Measurements from ENCODE around the gene RP9.
A peak's percentile ranks its signal among the peaks of the same experiment; 100 is the strongest.

RP9 gene

GRCh38 chr7:33109005-33109757, at the start of gene RP9:
Gene RP9 (minus strand): TSS chr7:33109404. CDS start chr7:33109372, 32 bp downstream.
- DNase-seq = peak; percentile 9 to 62

GRCh38 chr7:33157781-33158180, 48.6 kb upstream of the RP9 start:
- no peak for DNase-seq

- no peak for DNase-seq
Observed at GRCh38 chr7:33157311-33157710, 48.1 kb upstream of the RP9 start.

- DNase-seq = no peak
Observed at GRCh38 chr7:33156441-33156840, 47.2 kb upstream of the RP9 start.

- DNase-seq = no peak
Observed at GRCh38 chr7:33155811-33156210, 46.6 kb upstream of the RP9 start.

GRCh38 chr7:33152087-33152486, 42.9 kb upstream of the RP9 start:
- DNase-seq = no peak

GRCh38 chr7:33145156-33145555, 36.0 kb upstream of the RP9 start:
- no peak for DNase-seq

GRCh38 chr7:33143996-33144718, 35.0 kb upstream of the RP9 start:
- DNase-seq = no peak

- no peak for DNase-seq
Observed at GRCh38 chr7:33142585-33142984, 33.4 kb upstream of the RP9 start.

- DNase-seq = no peak
Observed at GRCh38 chr7:33137103-33137502, 27.9 kb upstream of the RP9 start.

GRCh38 chr7:33130184-33130583, 21.0 kb upstream of the RP9 start:
- no peak for DNase-seq

GRCh38 chr7:33129806-33130153, 20.6 kb upstream of the RP9 start:
- no peak for DNase-seq

GRCh38 chr7:33128990-33129805, 20.0 kb upstream of the RP9 start, which contains the start of gene BBS9:
Gene BBS9 (plus strand): TSS chr7:33129564. CDS start chr7:33146253, 16,689 bp downstream.
- peak; percentile 84 to 96 for DNase-seq

GRCh38 chr7:33128631-33128989, 19.4 kb upstream of the RP9 start:
- no peak for DNase-seq

- DNase-seq = no peak
Observed at GRCh38 chr7:33127085-33127484, 17.9 kb upstream of the RP9 start.

- no peak for DNase-seq
Observed at GRCh38 chr7:33118383-33118782, 9.2 kb upstream of the RP9 start.

GRCh38 chr7:33114976-33115375, 5.8 kb upstream of the RP9 start:
- no peak for DNase-seq

- no peak for DNase-seq
Observed at GRCh38 chr7:33111614-33112013, 2.4 kb upstream of the RP9 start.

GRCh38 chr7:33109758-33110238, 594 bp upstream of the RP9 start:
- no peak for DNase-seq

GRCh38 chr7:33108554-33109004, 625 bp downstream of the RP9 start:
- peak; percentile 2 to 49 for DNase-seq

- DNase-seq = peak in 1 of 2 experiments; percentile 53
Observed at GRCh38 chr7:33107136-33108066, 1.8 kb downstream of the RP9 start.

GRCh38 chr7:33101906-33102305, 7.3 kb downstream of the RP9 start:
- no peak for DNase-seq
